ENCODE results near the gene TJP2.
A peak's percentile ranks its signal among the peaks of the same experiment; 100 is the strongest.
"Not testable (repeated sequence)": the region's sequence is repeated elsewhere in the genome, so short reads cannot be mapped to it uniquely, and the experiment has no call there.

TJP2 gene

GRCh38 chr9:69306895-69307445 lies 132.9 kb downstream of the TJP2 start:
- not testable (repeated sequence) for H3K4me1 ChIP-seq (ENCODE audit: control insufficient read depth, insufficient read depth, low read length, unreplicated experiment); H3K4me3 ChIP-seq (ENCODE audit: low read depth, low read length); H3K79me2 ChIP-seq (ENCODE audit: control insufficient read depth, insufficient read depth, low read length, unreplicated experiment); H3K27ac ChIP-seq (ENCODE audit: low read depth, low read length); H2AFZ ChIP-seq (ENCODE audit: low read length, unreplicated experiment); H3K36me3 ChIP-seq (ENCODE audit: insufficient read depth, low read length)
- H3K27me3 ChIP-seq (ENCODE audit: insufficient read depth, low read length): peaks cover 32% of the 10 kb centered on the region

- H3K4me3 ChIP-seq (ENCODE audit: low read depth, low read length): no peak overlapping the region
- no peak overlapping the region for H2AFZ ChIP-seq (ENCODE audit: low read length, unreplicated experiment)
- H3K79me2 ChIP-seq (ENCODE audit: control insufficient read depth, insufficient read depth, low read length, unreplicated experiment): no peaks in the 10 kb centered on the region
- no peaks in the 10 kb centered on the region for H3K4me1 ChIP-seq (ENCODE audit: control insufficient read depth, insufficient read depth, low read length, unreplicated experiment)
- no peaks in the 10 kb centered on the region for H3K36me3 ChIP-seq (ENCODE audit: insufficient read depth, low read length)
- H3K27me3 ChIP-seq (ENCODE audit: insufficient read depth, low read length): peaks cover 25% of the 10 kb centered on the region
- no peak overlapping the region for H3K27ac ChIP-seq (ENCODE audit: low read depth, low read length)
Observed at GRCh38 chr9:69307446-69308205, 133.5 kb downstream of the TJP2 start.

GRCh38 chr9:69308206-69308931 lies 134.3 kb downstream of the TJP2 start:
- H3K79me2 ChIP-seq (ENCODE audit: control insufficient read depth, insufficient read depth, low read length, unreplicated experiment): no peaks in the 10 kb centered on the region
- H3K4me1 ChIP-seq (ENCODE audit: control insufficient read depth, insufficient read depth, low read length, unreplicated experiment): no peaks in the 10 kb centered on the region
- H3K27ac ChIP-seq (ENCODE audit: low read depth, low read length): no peak overlapping the region
- H3K36me3 ChIP-seq (ENCODE audit: insufficient read depth, low read length): no peaks in the 10 kb centered on the region
- H3K27me3 ChIP-seq (ENCODE audit: insufficient read depth, low read length): peaks cover 21% of the 10 kb centered on the region
- no peak overlapping the region for H2AFZ ChIP-seq (ENCODE audit: low read length, unreplicated experiment)
- H3K4me3 ChIP-seq (ENCODE audit: low read depth, low read length): no peak overlapping the region

- Histone ChIP-seq H3K4me1 (ENCODE audit: control insufficient read depth, insufficient read depth, low read length, unreplicated experiment) (no peaks in the 10 kb centered on the region), H3K27ac (ENCODE audit: low read depth, low read length) (no peak overlapping the region)
Observed at GRCh38 chr9:69313175-69313574, 139.1 kb downstream of the TJP2 start.

GRCh38 chr9:69314547-69314946 lies 140.5 kb downstream of the TJP2 start:
- no peaks in the 10 kb centered on the region for H3K4me1 ChIP-seq (ENCODE audit: control insufficient read depth, insufficient read depth, low read length, unreplicated experiment)
- H3K27me3 ChIP-seq (ENCODE audit: insufficient read depth, low read length): peaks cover 13% of the 10 kb centered on the region
- H3K36me3 ChIP-seq (ENCODE audit: insufficient read depth, low read length): no peaks in the 10 kb centered on the region
- peak overlapping the region; percentile 50; the same call in 1 of the 2 replicates for H3K27ac ChIP-seq (ENCODE audit: low read depth, low read length)
- no peak overlapping the region for H2AFZ ChIP-seq (ENCODE audit: low read length, unreplicated experiment)
- H3K79me2 ChIP-seq (ENCODE audit: control insufficient read depth, insufficient read depth, low read length, unreplicated experiment): no peaks in the 10 kb centered on the region
- no peak overlapping the region for H3K4me3 ChIP-seq (ENCODE audit: low read depth, low read length)

More at GRCh38 chr9:69313175-69313574, 139.1 kb downstream of the TJP2 start:
- Histone ChIP-seq H3K36me3 (ENCODE audit: insufficient read depth, low read length) (no peaks in the 10 kb centered on the region), H3K27me3 (ENCODE audit: insufficient read depth, low read length) (peaks cover 2% of the 10 kb centered on the region; the same call in 1 of the 2 replicates), H3K79me2 (ENCODE audit: control insufficient read depth, insufficient read depth, low read length, unreplicated experiment) (no peaks in the 10 kb centered on the region), H2AFZ (ENCODE audit: low read length, unreplicated experiment) (no peak overlapping the region), H3K4me3 (ENCODE audit: low read depth, low read length) (no peak overlapping the region)

GRCh38 chr9:69317081-69317480 lies 143.0 kb downstream of the TJP2 start:
- no peak overlapping the region for H3K27ac ChIP-seq (ENCODE audit: low read depth, low read length)
- H3K4me1 ChIP-seq (ENCODE audit: control insufficient read depth, insufficient read depth, low read length, unreplicated experiment): no peaks in the 10 kb centered on the region
- H2AFZ ChIP-seq (ENCODE audit: low read length, unreplicated experiment): no peak overlapping the region
- no peaks in the 10 kb centered on the region for H3K36me3 ChIP-seq (ENCODE audit: insufficient read depth, low read length)
- no peaks in the 10 kb centered on the region for H3K79me2 ChIP-seq (ENCODE audit: control insufficient read depth, insufficient read depth, low read length, unreplicated experiment)
- H3K27me3 ChIP-seq (ENCODE audit: insufficient read depth, low read length): peaks cover 27% of the 10 kb centered on the region
- H3K4me3 ChIP-seq (ENCODE audit: low read depth, low read length): no peak overlapping the region

- Histone ChIP-seq H3K27ac (ENCODE audit: low read depth, low read length) (no peak overlapping the region), H2AFZ (ENCODE audit: low read length, unreplicated experiment) (no peak overlapping the region), H3K4me3 (ENCODE audit: low read depth, low read length) (no peak overlapping the region), H3K27me3 (ENCODE audit: insufficient read depth, low read length) (peaks cover 35% of the 10 kb centered on the region), H3K36me3 (ENCODE audit: insufficient read depth, low read length) (no peaks in the 10 kb centered on the region), H3K4me1 (ENCODE audit: control insufficient read depth, insufficient read depth, low read length, unreplicated experiment) (no peaks in the 10 kb centered on the region), H3K79me2 (ENCODE audit: control insufficient read depth, insufficient read depth, low read length, unreplicated experiment) (no peaks in the 10 kb centered on the region)
Observed at GRCh38 chr9:69317894-69318293, 143.8 kb downstream of the TJP2 start.

GRCh38 chr9:69319324-69320025 lies 145.4 kb downstream of the TJP2 start:
- no peak overlapping the region for H3K27ac ChIP-seq (ENCODE audit: low read depth, low read length)
- no peaks in the 10 kb centered on the region for H3K4me1 ChIP-seq (ENCODE audit: control insufficient read depth, insufficient read depth, low read length, unreplicated experiment)
- no peaks in the 10 kb centered on the region for H3K36me3 ChIP-seq (ENCODE audit: insufficient read depth, low read length)
- H3K27me3 ChIP-seq (ENCODE audit: insufficient read depth, low read length): peaks cover 50% of the 10 kb centered on the region
- H3K79me2 ChIP-seq (ENCODE audit: control insufficient read depth, insufficient read depth, low read length, unreplicated experiment): no peaks in the 10 kb centered on the region
- H2AFZ ChIP-seq (ENCODE audit: low read length, unreplicated experiment): no peak overlapping the region
- no peak overlapping the region for H3K4me3 ChIP-seq (ENCODE audit: low read depth, low read length)

GRCh38 chr9:69322256-69322655 lies 148.2 kb downstream of the TJP2 start:
- no peak overlapping the region for H2AFZ ChIP-seq (ENCODE audit: low read length, unreplicated experiment)
- no peaks in the 10 kb centered on the region for H3K79me2 ChIP-seq (ENCODE audit: control insufficient read depth, insufficient read depth, low read length, unreplicated experiment)
- H3K27me3 ChIP-seq (ENCODE audit: insufficient read depth, low read length): peaks cover 74% of the 10 kb centered on the region
- no peaks in the 10 kb centered on the region for H3K4me1 ChIP-seq (ENCODE audit: control insufficient read depth, insufficient read depth, low read length, unreplicated experiment)
- H3K4me3 ChIP-seq (ENCODE audit: low read depth, low read length): no peak overlapping the region
- no peaks in the 10 kb centered on the region for H3K36me3 ChIP-seq (ENCODE audit: insufficient read depth, low read length)
- H3K27ac ChIP-seq (ENCODE audit: low read depth, low read length): no peak overlapping the region

GRCh38 chr9:69323861-69324260 lies 149.8 kb downstream of the TJP2 start:
- H3K27me3 ChIP-seq (ENCODE audit: insufficient read depth, low read length): peaks cover 82% of the 10 kb centered on the region
- H3K27ac ChIP-seq (ENCODE audit: low read depth, low read length): no peak overlapping the region
- no peaks in the 10 kb centered on the region for H3K36me3 ChIP-seq (ENCODE audit: insufficient read depth, low read length)
- no peak overlapping the region for H2AFZ ChIP-seq (ENCODE audit: low read length, unreplicated experiment)
- H3K4me3 ChIP-seq (ENCODE audit: low read depth, low read length): no peak overlapping the region
- no peaks in the 10 kb centered on the region for H3K79me2 ChIP-seq (ENCODE audit: control insufficient read depth, insufficient read depth, low read length, unreplicated experiment)
- H3K4me1 ChIP-seq (ENCODE audit: control insufficient read depth, insufficient read depth, low read length, unreplicated experiment): no peaks in the 10 kb centered on the region

Measured in ACC112 (cell line).